Testis (tissue), 2 donors: ENCODE results near the gene CCR5.

ENCODE experiments used
- CTCF ChIP-seq, 3 experiments: fragments of 450-650 bp in 2 of 3; fragments of 200-600 bp in 1 of 3; sonication (generic) in 1 of 3; IDR thresholded peaks; one replicate each; pipeline ENCODE4 v1.5.1; 2016 to 2019; ENCODE audit warnings: antibody characterized with exemption in 3 of 3, mild to moderate bottlenecking in 2 of 3, moderate library complexity in 1 of 3
- POLR2A ChIP-seq: fragments of 450-650 bp; IDR thresholded peaks from one replicate; pipeline ENCODE4 v1.6.1; 2017; ENCODE audit warnings: antibody characterized with exemption, mild to moderate bottlenecking, moderate library complexity

- TF ChIP-seq CTCF (IDR thresholded peaks at IDR 0.05), result no peak
- TF ChIP-seq POLR2A, result no peak
These were observed 46.2 kb downstream of the CCR5 start for GRCh38 chr3:46416811-46417510.
